ENCODE results near the gene RNASEL.

The RNASEL gene

GRCh38 chr1:182620924-182621585, 32.0 kb upstream of the RNASEL start:
- DNase-seq: peak in 1 of 3 donors; percentile 44

DNA sequence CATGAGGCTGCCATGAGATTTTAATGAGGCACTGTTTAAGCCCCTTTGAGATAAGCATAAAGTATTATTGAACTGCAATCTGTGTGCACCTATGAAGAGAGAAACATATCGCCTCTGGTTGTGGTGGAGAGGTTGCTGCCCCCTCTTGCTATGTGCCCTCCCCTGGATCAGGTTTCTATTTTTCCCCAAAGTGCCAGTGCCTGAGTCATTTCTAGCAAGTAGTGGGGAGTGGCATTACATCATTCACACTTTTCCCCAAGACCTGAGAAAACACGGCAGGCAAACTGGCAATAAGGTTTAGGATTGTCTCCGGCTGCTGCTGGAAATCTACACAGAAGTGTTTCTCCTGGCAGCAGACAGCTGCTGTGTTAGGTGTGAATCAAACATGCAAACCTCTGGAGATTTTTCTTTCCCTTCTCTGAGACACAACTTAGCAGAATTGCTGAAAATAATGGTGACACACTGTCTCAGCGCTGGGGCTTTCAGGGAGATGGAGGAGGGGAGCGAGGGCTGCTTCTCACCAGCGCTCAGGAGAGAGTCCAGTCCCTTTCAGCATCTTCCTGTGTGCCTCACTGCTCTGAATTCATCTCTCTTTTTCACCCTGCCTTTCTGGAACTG, 28.8 kb upstream of the RNASEL start:
- DNase-seq: no peak

DNA sequence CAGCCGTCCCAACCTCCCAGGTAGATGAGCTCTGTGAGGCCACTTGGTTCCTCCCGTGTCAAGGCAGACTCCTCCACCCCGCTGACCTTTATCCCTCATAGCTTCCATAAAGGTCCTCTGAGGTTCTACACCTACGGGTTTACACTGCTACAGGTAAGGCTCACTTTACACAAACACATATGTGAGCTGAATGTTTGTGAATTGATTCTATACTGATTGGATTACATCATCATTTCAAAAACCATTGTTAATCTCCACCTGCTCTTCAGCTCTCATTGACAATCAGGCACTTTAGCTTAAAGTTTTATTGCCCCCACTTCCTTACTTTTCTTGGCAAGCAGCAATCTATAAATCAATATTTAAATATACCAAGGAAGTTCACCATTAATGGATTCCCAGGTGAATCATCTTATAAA, 28.0 kb upstream of the RNASEL start:
- no peak for DNase-seq

DNA sequence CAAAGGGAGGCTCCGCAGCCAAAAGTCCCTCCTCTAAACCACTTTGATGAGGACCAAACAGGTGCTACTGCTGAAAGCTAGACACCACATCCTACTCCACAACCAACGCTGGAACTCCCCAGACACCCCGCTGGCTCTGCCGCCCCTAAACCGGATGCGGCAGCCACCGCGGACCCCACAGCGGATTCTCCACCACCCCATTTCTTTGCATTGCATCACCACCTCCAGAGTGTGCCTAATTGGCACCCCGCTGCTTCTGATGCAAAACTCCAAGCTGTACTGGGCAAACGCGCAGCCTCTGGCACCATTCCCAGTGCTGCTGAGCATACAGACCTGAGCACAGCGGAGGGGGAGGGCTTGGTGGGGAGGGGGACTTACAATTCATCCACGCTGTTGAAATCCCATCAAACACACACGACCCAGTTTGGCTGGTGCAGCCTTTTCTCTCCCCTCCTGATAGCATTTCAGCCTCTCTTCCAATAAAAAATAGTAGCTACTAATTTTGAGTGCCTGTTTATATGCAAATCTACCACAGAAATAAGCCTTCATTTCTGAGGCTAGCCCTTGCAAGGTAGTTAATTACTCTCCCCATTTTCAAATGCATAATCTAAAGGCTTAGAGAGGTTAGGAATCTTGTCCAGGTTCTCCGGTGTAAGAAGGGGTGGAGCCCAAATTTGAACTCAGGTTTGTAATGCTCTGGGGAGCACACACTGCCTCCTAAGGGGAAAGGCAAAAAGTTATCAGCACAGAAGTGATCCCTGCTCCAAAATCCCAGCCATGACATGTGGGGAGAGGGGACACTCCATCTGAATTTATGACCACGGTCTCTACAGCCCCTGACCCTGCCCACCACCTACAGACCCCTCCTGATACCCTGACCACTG, 27.3 kb upstream of the RNASEL start:
- no peak for DNase-seq

GRCh38 chr1:182615468-182616129, 26.5 kb upstream of the RNASEL start:
- DNase-seq: no peak

DNA sequence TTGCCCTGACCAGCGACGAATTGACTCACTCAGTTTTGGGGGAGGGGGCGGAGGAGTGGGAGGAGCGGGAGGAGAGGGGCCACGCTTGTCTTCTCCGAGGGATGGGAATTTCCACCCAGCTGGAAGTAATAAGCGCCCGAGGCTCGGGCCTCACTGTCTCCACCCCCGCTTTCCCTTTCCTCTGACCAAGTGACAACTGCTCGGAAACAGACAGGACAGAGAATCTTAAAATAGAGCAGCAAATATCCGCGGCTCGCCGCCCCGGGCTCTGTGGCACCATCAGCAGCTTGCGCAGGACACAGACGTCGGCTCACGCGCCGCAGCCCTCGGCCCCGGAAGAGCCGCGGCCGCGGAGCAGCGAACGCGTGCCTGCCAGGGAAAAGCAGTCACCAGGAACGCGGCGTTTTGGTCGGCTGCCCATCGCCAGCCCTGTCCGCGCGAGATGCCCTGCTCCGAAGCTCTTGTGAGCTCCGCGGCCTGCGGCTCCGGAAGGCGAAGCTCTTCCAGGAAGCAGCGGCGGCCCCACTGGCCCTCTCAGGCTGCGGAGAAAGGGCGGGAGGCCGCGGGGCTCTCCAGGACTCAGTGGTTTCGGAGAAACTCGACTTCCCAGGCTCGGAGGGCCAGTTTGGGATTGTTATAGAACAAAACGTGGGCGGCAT, 25.9 kb upstream of the RNASEL start:
- DNase-seq: peak; percentile 96 to 99 (median 98)

GRCh38 chr1:182611787-182612186, 22.7 kb upstream of the RNASEL start:
- DNase-seq: no peak

DNA sequence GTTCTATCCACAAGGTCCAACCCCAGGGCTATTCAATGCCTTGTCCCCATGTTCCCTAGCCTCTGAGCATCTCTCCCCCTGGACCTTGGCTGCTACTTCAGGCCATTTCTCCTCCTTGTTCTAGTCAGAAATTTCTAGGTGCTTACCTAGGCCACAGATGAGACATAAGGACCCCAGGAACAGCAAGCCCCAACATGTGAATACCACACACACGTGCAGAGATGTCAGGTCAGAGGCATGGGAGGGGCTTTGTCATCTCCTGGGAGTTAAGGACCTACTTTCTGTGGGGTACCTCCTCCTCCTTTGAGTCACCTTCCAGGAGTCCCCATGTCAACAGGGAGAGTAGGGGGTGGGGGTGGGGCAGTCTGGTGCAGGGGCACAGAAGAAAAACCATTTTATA, 22.3 kb upstream of the RNASEL start:
- no peak for DNase-seq

- no peak for DNase-seq
Observed at GRCh38 chr1:182610606-182611194, 21.6 kb upstream of the RNASEL start.

DNA sequence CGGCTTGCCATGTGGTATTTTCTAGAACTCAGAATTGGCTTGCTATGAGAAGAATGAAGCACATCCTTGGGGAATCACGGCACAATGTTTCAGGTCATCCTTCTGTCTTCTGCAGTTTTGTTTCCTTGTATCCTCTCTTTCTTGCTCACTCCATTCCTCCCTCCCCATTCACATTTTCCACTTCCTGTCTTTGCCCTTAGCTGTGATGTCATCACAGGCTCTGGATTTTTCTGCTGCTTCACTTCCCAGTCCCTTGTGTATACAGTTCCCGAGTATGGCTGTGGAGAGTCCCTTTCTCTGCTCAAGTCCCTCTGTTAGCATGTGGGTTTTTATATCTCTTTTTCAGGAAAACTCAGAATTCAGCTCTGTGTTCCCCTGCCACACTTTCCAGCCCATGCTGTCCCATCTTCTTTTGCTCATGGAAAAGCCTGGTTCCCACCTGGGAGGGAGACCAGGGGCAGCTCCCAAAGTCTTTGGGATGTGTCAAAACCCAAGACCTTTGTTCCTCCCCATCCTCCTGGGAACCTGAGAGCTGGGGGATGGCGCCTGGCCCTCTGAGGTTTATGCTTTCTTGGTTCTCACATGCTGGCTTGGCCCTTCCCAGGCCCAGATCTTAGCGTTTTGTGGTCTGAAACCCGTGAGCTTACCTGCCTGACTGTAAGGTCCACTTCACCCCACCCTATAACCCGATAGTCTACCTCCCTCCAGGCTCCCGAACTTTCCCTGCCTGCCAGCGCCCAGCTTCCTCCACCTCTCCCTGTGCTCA, 20.0 kb upstream of the RNASEL start:
- peak; percentile 72 to 89 (median 76) for DNase-seq

- DNase-seq: no peak
Observed at GRCh38 chr1:182608236-182608635, 19.2 kb upstream of the RNASEL start.

- peak in 2 of 3 donors; percentile 48 to 72 for DNase-seq
Observed at GRCh38 chr1:182607566-182607965, 18.5 kb upstream of the RNASEL start.

DNA sequence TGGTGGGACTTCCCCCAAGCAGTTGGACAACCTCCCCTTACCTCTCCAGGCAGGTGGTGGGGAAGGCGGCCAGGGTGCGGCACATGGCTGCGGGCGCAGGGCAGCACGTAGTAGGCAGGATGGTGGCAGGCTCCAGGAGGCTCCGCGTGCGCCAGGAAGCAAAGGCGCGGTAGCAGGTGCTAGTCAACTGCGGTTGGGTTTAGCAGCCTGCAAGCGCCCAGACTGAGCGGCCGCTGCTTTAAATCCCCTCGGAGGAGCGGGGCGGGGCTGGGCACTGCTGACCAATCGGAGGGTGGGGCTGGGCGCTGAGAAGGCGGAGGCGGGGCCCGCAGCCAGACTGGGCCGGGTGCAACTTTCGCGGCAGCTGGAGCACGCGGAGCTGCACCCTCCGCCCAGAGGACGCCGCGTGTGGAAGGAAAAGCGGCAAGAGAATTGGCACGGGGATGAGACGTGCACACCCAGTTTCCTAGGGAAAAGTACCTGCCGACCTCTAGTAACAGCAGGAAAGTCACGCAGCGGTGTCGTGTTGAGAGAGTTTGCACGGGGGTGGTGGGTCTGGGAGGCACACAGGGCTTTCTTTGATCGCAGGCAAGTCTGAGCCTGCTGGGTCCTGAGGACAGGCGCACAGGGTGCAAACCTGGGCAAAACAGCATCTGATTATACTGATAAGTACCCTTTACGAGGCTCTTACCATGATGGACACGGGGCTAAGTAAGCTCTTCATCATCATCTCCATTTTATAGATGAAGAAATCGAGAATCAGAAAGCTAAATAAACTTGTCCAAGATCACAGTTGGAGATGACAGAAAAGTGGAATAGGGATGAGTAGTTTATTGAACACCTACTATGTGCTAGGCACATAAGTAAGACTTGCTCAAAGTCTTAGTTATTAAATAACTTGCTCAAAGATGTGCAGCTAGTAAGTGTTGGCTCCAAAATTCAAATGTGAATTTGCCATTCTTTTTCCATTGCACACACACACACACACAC, 15.4 kb upstream of the RNASEL start, which contains the start of gene RGS16:
Gene RGS16, minus strand, starts transcription at position 215 of the 990 bp plus-strand sequence. Its CDS starts 130 bp downstream, at position 85.
- DNase-seq: peak; percentile 91 to 96 (median 95)

- DNase-seq: no peak
Observed at GRCh38 chr1:182603646-182604174, 14.7 kb upstream of the RNASEL start.

GRCh38 chr1:182602935-182603645, 14.0 kb upstream of the RNASEL start:
- no peak for DNase-seq

GRCh38 chr1:182601913-182602312, 12.9 kb upstream of the RNASEL start:
- no peak for DNase-seq

- peak; percentile 84 to 94 (median 85) for DNase-seq
Observed at GRCh38 chr1:182601416-182601786, 12.3 kb upstream of the RNASEL start.

DNA sequence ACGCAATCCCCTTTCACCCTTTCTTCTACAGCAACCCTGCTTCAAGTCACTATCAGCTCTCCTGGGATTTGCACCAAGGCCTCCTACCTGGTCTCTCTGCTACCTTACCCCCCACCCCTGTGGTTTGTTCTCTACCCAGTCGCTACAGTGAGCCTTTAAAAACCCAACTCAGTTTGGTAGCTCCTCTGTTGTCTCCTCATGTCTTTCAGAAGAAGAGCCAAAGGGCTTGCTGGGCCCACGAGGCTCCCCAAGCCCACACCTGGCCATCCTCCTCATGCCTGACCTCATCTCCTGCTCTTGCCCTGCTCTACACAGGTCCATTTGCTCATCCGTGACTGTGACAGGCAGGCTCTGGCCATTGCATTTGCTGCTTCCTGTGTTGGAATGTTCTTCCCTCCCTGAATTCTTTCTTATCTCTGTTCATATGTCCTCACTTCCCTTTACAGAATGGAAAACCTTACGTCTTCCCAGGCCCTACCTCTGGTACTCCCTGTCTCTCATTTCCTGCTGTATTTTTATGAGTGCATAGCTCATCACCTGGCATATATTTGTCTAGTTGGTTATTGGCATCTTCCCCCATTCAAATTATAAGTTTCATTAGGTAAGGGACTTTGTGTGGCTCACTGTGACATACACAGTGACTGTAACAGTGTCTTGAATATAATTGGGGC, 11.8 kb upstream of the RNASEL start:
- no peak for DNase-seq
